IPS DF 6.9 (cell line): ENCODE data around the gene KIF3C.
A peak's percentile ranks its signal among the peaks of the same experiment; 100 is the strongest.
"Not testable (repeated sequence)": the region's sequence is repeated elsewhere in the genome, so short reads cannot be mapped to it uniquely, and the experiment has no call there.

Experiments used
- DNase-seq: peaks from one replicate; pipeline ENCODE4 v3.0.0-alpha.2; 2013; ENCODE audit warnings: low read depth, low spot score
- H3K27ac ChIP-seq: one replicate; pipeline ENCODE4 v1.5.1; 2013; ENCODE audit warnings: low read length, control low read depth
- H3K27me3 ChIP-seq: 2 replicates; pipeline ENCODE4 v1.6.1; 2013; ENCODE audit warnings: mild to moderate bottlenecking, low read length; ENCODE audit not compliant: control insufficient read depth, insufficient read depth
- H3K36me3 ChIP-seq: 2 replicates; pipeline ENCODE4 v1.6.1; 2013; ENCODE audit warnings: low read length; ENCODE audit not compliant: control insufficient read depth, insufficient read depth
- H3K4me1 ChIP-seq: 2 replicates; pipeline ENCODE4 v1.6.1; 2013; ENCODE audit warnings: low read length; ENCODE audit not compliant: control insufficient read depth, insufficient read depth
- H3K4me3 ChIP-seq: 2 replicates; pipeline ENCODE4 v1.5.1; 2013; ENCODE audit warnings: mild to moderate bottlenecking, low read length
- H3K9me3 ChIP-seq: 2 replicates; pipeline ENCODE4 v1.6.1; 2013; ENCODE audit warnings: low read length, inconsistent platforms; ENCODE audit not compliant: control insufficient read depth, insufficient read depth
- WGBS: extraction: QIAGEN DNeasy Blood & Tissue Kit; methylation state at CpG from one replicate; pipeline ENCODE4 v1.1.7; 2013; ENCODE audit warnings: mixed read lengths, missing lambda C conversion rate; ENCODE audit not compliant: insufficient read length, insufficient coverage; 5-methylcytosine and 5-hydroxymethylcytosine counted together

KIF3C gene

DNA sequence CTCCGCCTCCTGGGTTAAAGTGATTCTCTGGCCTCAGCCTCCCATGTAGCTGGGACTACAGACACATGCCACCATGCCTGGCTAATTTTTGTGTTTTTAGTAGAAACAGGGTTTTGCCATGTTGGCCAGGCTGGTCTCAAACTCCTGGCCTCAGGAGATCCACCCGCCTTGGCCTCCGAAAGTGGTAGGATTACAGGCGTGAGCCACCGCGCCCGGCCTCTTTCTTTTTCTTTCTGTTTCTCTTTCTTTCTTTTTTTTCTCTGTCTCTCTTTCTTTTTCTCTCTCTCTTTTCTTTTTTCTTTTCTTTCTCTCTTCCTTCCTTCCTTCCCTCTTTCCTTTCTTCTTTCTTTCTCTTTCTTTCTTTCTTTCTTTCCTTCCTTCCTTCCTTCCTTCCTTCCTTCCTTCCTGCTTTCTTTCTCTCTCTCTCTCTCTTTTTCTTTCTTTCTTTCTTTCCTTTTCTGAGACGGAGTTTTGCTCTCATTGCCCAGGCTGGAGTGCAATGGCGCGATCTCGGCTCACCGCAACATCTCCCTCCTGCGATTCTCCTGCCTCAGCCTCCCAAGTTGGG, 16.6 kb upstream of the KIF3C start:
- no CpG with 5 or more reads among the region's 13 CpGs for WGBS
- H3K4me1 ChIP-seq, H3K27me3 ChIP-seq, H3K9me3 ChIP-seq, DNase-seq, H3K4me3 ChIP-seq, H3K27ac ChIP-seq, H3K36me3 ChIP-seq: not testable (repeated sequence)

DNA sequence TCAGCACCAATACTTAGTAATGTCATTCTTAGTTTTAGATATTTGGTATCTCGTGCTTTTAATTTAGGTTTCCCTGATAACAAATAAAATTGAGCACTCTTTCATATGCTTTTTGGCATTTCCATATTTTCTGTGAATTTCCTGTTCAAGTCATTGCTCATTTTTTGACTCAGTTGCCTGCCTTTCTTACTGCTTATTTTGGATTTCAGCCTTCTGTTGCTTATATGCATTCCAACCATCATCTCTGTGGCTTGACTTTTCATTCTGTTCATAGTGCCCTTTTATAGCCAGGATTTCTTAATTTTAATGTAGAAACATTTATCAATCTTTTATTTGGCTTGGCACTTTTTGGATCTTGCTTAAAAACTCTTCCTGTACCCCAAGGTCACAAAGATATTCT, 14.5 kb upstream of the KIF3C start:
- Histone ChIP-seq H3K4me3 (no peak overlapping the region), H3K27ac (no peak overlapping the region), H3K36me3 (no peaks in the 10 kb centered on the region), H3K9me3 (no peaks in the 10 kb centered on the region), H3K4me1 (no peaks in the 10 kb centered on the region), H3K27me3 (no peaks in the 10 kb centered on the region)
- DNase-seq = no peak
- WGBS = no CpG with 5 or more reads among the region's 1 CpG

DNA sequence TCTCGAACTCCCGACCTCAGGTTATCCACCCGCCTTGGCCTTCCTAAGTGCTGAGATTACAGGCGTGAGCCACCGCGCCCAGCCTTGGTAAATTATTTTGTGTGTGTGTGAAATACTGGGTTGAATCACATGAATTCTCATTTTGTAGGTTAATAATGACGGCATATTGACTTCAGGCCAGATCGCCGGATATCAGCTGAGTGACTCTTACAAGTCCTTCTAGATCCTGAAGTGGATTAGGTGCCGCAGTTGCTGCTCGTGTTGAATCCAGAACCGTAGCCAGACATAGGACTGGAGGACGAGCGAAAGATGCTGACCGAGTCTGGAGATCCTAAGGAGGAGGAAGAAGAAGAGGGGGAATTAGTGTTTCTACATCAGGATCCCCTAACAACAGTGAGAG, 12.2 kb upstream of the KIF3C start:
- DNase-seq = no peak
- Histone ChIP-seq H3K4me1 (no peaks in the 10 kb centered on the region), H3K36me3 (no peaks in the 10 kb centered on the region), H3K27ac (no peak overlapping the region), H3K4me3 (no peak overlapping the region), H3K27me3 (no peaks in the 10 kb centered on the region), H3K9me3 (no peaks in the 10 kb centered on the region)
- no CpG with 5 or more reads among the region's 15 CpGs for WGBS

- Histone ChIP-seq H3K4me3 (no peak overlapping the region), H3K4me1 (no peaks in the 10 kb centered on the region), H3K27me3 (no peaks in the 10 kb centered on the region), H3K9me3 (no peaks in the 10 kb centered on the region), H3K27ac (no peak overlapping the region), H3K36me3 (no peaks in the 10 kb centered on the region)
- WGBS = no CpG with 5 or more reads among the region's 5 CpGs
- no peak for DNase-seq
These were observed 10.8 kb upstream of the KIF3C start for GRCh38 chr2:25993049-25993448.

DNA sequence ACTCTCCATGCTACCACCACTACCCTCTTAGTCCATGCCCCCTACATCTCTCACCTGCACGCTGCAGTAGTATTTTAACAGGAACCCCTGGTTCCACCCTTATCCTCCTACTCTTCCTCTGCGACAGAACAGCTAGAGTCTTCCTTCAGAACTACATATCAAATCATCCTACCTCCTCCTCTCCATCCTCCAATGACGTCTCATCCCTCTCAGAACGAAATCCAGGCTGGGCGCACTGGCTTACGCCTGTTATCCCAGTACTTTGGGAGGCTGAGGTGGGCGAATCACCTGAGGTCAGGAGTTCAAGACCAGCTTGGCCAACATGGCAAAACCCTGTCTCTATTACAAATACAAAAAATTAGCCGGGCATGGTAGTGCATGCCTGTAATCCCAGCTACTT, 10.3 kb upstream of the KIF3C start:
- no CpG with 5 or more reads among the region's 8 CpGs for WGBS
- no peak for DNase-seq

GRCh38 chr2:25991965-25992364, 9.7 kb upstream of the KIF3C start:
- Histone ChIP-seq H3K27ac (no peak overlapping the region), H3K36me3 (no peaks in the 10 kb centered on the region), H3K4me3 (no peak overlapping the region), H3K9me3 (no peaks in the 10 kb centered on the region), H3K4me1 (no peaks in the 10 kb centered on the region), H3K27me3 (no peaks in the 10 kb centered on the region)
- no peak for DNase-seq
- no CpG with 5 or more reads among the region's 3 CpGs for WGBS

More for the DNA sequence above, 10.3 kb upstream of the KIF3C start:
- Histone ChIP-seq H3K4me1 (no peaks in the 10 kb centered on the region), H3K4me3 (no peak overlapping the region), H3K9me3 (no peaks in the 10 kb centered on the region), H3K27me3 (no peaks in the 10 kb centered on the region), H3K27ac (no peak overlapping the region), H3K36me3 (no peaks in the 10 kb centered on the region)

DNA sequence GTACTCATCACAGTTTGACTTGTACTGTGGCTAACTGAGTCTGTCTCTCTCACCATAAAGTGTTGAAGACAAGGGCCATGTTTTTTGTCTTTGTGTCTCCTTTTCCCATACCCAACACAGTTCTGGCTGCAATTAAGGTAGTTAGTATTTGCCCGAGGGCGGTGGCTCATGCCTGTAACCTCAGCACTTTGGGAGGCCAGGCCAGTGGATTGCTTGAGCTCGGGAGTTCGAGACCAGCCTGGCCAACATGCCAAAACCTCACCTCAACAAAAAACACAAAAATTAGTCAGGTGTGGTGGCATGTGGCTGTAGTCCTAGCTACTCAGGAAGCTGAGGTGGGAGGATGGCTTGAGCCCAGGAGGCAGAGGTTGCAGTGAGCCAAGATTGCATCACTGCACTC, 6.9 kb upstream of the KIF3C start:
- H3K9me3 ChIP-seq = no peaks in the 10 kb centered on the region
- DNase-seq = no peak

GRCh38 chr2:25988134-25988533, 5.8 kb upstream of the KIF3C start:
- DNase-seq = no peak
- Histone ChIP-seq H3K9me3 (no peaks in the 10 kb centered on the region), H3K4me3 (no peak overlapping the region), H3K36me3 (no peaks in the 10 kb centered on the region), H3K27me3 (no peaks in the 10 kb centered on the region), H3K27ac (no peak overlapping the region), H3K4me1 (no peaks in the 10 kb centered on the region)
- WGBS = no CpG with 5 or more reads among the region's 9 CpGs

More for the DNA sequence above, 6.9 kb upstream of the KIF3C start:
- H3K4me1 ChIP-seq = no peaks in the 10 kb centered on the region
- H3K36me3 ChIP-seq = no peaks in the 10 kb centered on the region
- H3K4me3 ChIP-seq = no peak overlapping the region
- no peak overlapping the region for H3K27ac ChIP-seq
- H3K27me3 ChIP-seq = no peaks in the 10 kb centered on the region
- no CpG with 5 or more reads among the region's 4 CpGs for WGBS

- peaks cover 3% of the 10 kb centered on the region; the same call in 1 of the 2 replicates for H3K36me3 ChIP-seq
- peaks cover 5% of the 10 kb centered on the region for H3K4me1 ChIP-seq
- no peak overlapping the region for H3K27ac ChIP-seq
- H3K27me3 ChIP-seq = no peaks in the 10 kb centered on the region
- no peak overlapping the region for H3K4me3 ChIP-seq
- DNase-seq = no peak
- H3K9me3 ChIP-seq = no peaks in the 10 kb centered on the region
These were observed 1.4 kb upstream of the KIF3C start for GRCh38 chr2:25983735-25984134.

- WGBS = no CpG with 5 or more reads among the region's 15 CpGs
- no peak for DNase-seq
- Histone ChIP-seq H3K4me1 (peaks cover 5% of the 10 kb centered on the region), H3K9me3 (no peaks in the 10 kb centered on the region), H3K4me3 (peak overlapping the region; percentile 86; the same call in 1 of the 2 replicates), H3K27ac (no peak overlapping the region), H3K36me3 (peaks cover 4% of the 10 kb centered on the region; the same call in 1 of the 2 replicates), H3K27me3 (no peaks in the 10 kb centered on the region)
These were observed 627 bp upstream of the KIF3C start for GRCh38 chr2:25982968-25983280.

- peaks cover 5% of the 10 kb centered on the region for H3K4me1 ChIP-seq
- H3K27ac ChIP-seq = no peak overlapping the region
These were observed 563 bp downstream of the KIF3C start for GRCh38 chr2:25981596-25982272.

More at GRCh38 chr2:25981596-25982272, 563 bp downstream of the KIF3C start:
- H3K27me3 ChIP-seq = no peaks in the 10 kb centered on the region
- whole genome bisulfite sequencing = no CpG with 5 or more reads among the region's 44 CpGs
- no peak for DNase-seq
- H3K36me3 ChIP-seq = peaks cover 6% of the 10 kb centered on the region; the same call in 1 of the 2 replicates
- peak overlapping the region; percentile 86; the same call in 1 of the 2 replicates for H3K4me3 ChIP-seq
- no peaks in the 10 kb centered on the region for H3K9me3 ChIP-seq
